Spleen (tissue), 11 donors: Measurements from ENCODE around the gene LRRC75A. TPM values are rescaled to one million over a fixed set of nuclear protein-coding genes. Genes with fewer than 3 reads are reported as not detected.

Source experiments
- DNase-seq: peaks from one replicate; pipeline ENCODE4 v3.0.0-alpha.2; 2020
- H3K27ac ChIP-seq, 8 donors: fragments of 200-600 bp; sonication (generic) in 7 of 8; 1 replicate in 4 of 8; 2 replicates in 4 of 8; pipeline versions ENCODE4 v1.5.0 to v1.8.0; 2016 to 2021; ENCODE audit warnings: inconsistent platforms in 4 of 8, mild to moderate bottlenecking in 4 of 8, moderate library complexity in 1 of 8
- H3K27me3 ChIP-seq, 7 donors: fragments of 200-600 bp; sonication (generic) in 6 of 7; replicated peaks in 1 of 7; 1 replicate in 4 of 7; 2 replicates in 3 of 7; pipeline versions ENCODE4 v1.5.0 to v1.8.0; 2016 to 2021; ENCODE audit warnings: inconsistent platforms in 3 of 7, mild to moderate bottlenecking in 1 of 7
- H3K36me3 ChIP-seq, 6 donors: fragments of 200-600 bp; sonication (generic) in 5 of 6; 1 replicate in 4 of 6; 2 replicates in 2 of 6; pipeline versions ENCODE4 v1.5.0 to v1.8.0; 2016 to 2021; ENCODE audit warnings: inconsistent platforms in 2 of 6
- H3K4me1 ChIP-seq, 6 donors: fragments of 200-600 bp; sonication (generic) in 5 of 6; 1 replicate in 3 of 6; 2 replicates in 3 of 6; pipeline versions ENCODE4 v1.5.0 to v1.8.0; 2016 to 2021; ENCODE audit warnings: inconsistent platforms in 3 of 6
- H3K4me3 ChIP-seq, 8 donors: fragments of 200-600 bp; sonication (generic) in 7 of 8; 1 replicate in 4 of 8; 2 replicates in 4 of 8; pipeline versions ENCODE4 v1.5.0 to v1.8.0; 2016 to 2021; ENCODE audit warnings: inconsistent platforms in 4 of 8, mild to moderate bottlenecking in 4 of 8, moderate library complexity in 2 of 8
- H3K9me3 ChIP-seq, 8 donors: fragments of 200-600 bp; sonication (generic) in 7 of 8; 1 replicate in 4 of 8; 2 replicates in 4 of 8; pipeline versions ENCODE4 v1.5.0 to v1.8.0; 2016 to 2021; ENCODE audit warnings: inconsistent platforms in 4 of 8
- CTCF ChIP-seq, 11 experiments: fragments of 200-600 bp in 7 of 11; fragments of 450-650 bp in 4 of 11; sonication (generic) in 4 of 11; IDR thresholded peaks in 8 of 11; conservative IDR thresholded peaks in 3 of 11; 1 replicate in 7 of 11; 2 replicates in 4 of 11; pipeline versions ENCODE4 v1.4.0 to v1.8.0; 2016 to 2021; ENCODE audit warnings: antibody characterized with exemption in 11 of 11, inconsistent platforms in 4 of 11, mild to moderate bottlenecking in 1 of 11
- POLR2A ChIP-seq, 3 donors: fragments of 450-650 bp; IDR thresholded peaks; one replicate each; pipeline ENCODE4 v1.5.1; 2017; ENCODE audit warnings: antibody characterized with exemption in 3 of 3, mild to moderate bottlenecking in 1 of 3
- POLR2AphosphoS5 ChIP-seq, 3 donors: sonication (generic); formaldehyde crosslinking; IDR thresholded peaks; one replicate each; pipeline ENCODE4 v1.5.1; 2017; ENCODE audit warnings: antibody characterized with exemption in 3 of 3
- WGBS, 5 donors: extraction: QIAGEN DNeasy Blood & Tissue Kit in 3 of 5; methylation state at CpG; one replicate each; pipeline versions ENCODE4 v1.1.5 to v1.1.7; 2013 to 2018; 5-methylcytosine and 5-hydroxymethylcytosine counted together
- intact Hi-C: fragments of 100-400 bp; cut with DNase I; formaldehyde crosslinking; loops from one replicate; pipeline ENCODE4 v1.15.0; 2023; ENCODE audit warnings: low total_unique reads
- polyA plus RNA-seq, 3 donors: library from polyadenylated mRNA; stranded (reverse); fragments of 200-250 nt; gene quantifications; one replicate each; pipeline ENCODE4 v1.2.1, GENCODE V29; 2013
- total RNA-seq, 7 donors: library from RNA; depleted of rRNA in 3 of 7; stranded (reverse); fragments of >200 nt in 3 of 7; fragmentation: NEBNext Ultra II Directional in 4 of 7; extraction: Animal tissue kit (Norgen Biotek cat#: 25700) in 4 of 7; gene quantifications; one replicate each; pipeline versions ENCODE4 v1.1.0 to v1.2.1, GENCODE V29; 2016 to 2021
- donor health status: healthy with polysubstance abuse.
- donor health status: DM: no; HTN: no; CAD: no; lungs with moderate emphysema.
- donor health status: DM: no; HTN: no; CAD: no.
- donor health status: Bipolar disorder and iron deficiency.
- donor health status: healthy.
- donor health status: DM: no; HTN: no; CAD: no.
- donor health status: DM: yes; HTN: yes; CAD: no.

LRRC75A gene
- total and polyA plus RNA-seq, 10 donors: 4.2 to 26.4 (median 19.3) TPM

DNA sequence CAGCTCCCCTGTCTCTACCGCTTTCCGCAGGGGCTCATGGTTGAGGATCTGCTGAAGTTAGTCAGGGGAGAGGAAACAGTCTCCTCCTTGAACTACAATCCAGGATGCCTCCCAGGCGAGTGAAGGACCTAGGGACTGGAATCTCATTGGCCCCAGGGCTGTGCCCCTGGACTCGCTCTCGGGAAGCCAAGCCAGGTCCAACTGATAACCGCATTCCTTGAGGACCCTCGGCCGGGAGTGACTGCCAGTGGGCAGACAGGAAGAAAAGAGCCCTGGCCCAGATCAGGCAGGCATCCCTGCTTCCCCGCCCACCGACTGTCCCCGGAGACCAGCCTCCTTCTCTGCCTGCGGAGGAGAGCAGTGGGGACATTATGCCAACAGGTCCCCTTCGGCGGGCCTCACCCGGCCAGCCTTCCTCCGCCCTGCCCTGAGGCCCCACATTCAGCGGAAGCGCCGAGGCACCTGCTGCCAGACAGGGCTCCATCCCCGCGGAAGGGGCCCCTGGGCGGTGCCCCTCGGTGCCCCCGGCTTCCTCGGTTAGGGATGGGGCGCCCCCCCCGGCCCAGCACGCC lies 776 bp downstream of the LRRC75A start:
- peak overlapping the region in 7 of 8 donors; percentile 22 to 73 (median 62) for H3K27ac ChIP-seq
- DNase-seq: peak; percentile 83

DNA sequence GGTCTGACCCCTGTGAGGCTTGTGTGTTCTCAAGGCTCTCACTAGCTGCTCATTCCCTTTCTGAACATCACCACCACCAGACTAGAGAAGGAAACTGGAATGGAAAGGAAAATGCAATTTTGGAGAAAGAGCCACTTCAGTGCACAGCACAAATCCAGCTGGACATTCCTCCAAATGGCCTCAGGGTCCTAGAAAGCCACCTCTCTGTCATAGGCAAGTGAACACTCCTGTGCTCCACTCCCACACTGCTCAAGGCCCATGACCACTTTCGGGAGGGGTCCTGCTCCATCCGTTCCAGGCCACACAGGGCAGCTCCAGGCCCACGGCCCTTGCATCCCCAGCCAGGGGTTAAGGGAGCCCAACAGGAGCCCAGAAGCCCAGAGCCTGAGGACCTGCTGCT lies 2.6 kb downstream of the LRRC75A start:
- TF ChIP-seq POLR2AphosphoS5 (IDR thresholded peaks at IDR 0.05) (no peak), POLR2A (IDR thresholded peaks at IDR 0.05) (no peak), CTCF (IDR thresholded peaks at IDR 0.05 in 8 of 11, conservative IDR thresholded peaks at IDR 0.05 in 3 of 11) (no peak)
- H3K27me3 ChIP-seq: peaks cover 0 to 20% (median 0%) of the 10 kb centered on the region in 7 donors
- no peaks in the 10 kb centered on the region for H3K9me3 ChIP-seq
- intact Hi-C loops: no loop called here
- DNase-seq: no peak
- 57 to 77% (median 63%) methylated on average over 3 of the region's 3 CpGs; no CpG with 5 or more reads in 1 of the 5 donors for WGBS, 5 donors
- no peaks in the 10 kb centered on the region for H3K36me3 ChIP-seq
- H3K4me3 ChIP-seq: peak overlapping the region in 1 of 8 donors; percentile 90
- peak overlapping the region in 4 of 8 donors; percentile 77 to 82 (median 78) for H3K27ac ChIP-seq
- H3K4me1 ChIP-seq: peaks cover 28 to 83% (median 65%) of the 10 kb centered on the region in 6 donors

More for the DNA sequence above, 776 bp downstream of the LRRC75A start:
- intact Hi-C loops: no loop called here
- no peak for TF ChIP-seq CTCF (IDR thresholded peaks at IDR 0.05 in 8 of 11, conservative IDR thresholded peaks at IDR 0.05 in 3 of 11)
- TF ChIP-seq POLR2AphosphoS5 (IDR thresholded peaks at IDR 0.05): peak in 1 of 3 donors; percentile 27
- peaks cover 0 to 20% (median 0%) of the 10 kb centered on the region in 7 donors for H3K27me3 ChIP-seq
- H3K4me3 ChIP-seq: peak overlapping the region; percentile 55 to 90 (median 72)
- H3K4me1 ChIP-seq: peaks cover 23 to 65% (median 52%) of the 10 kb centered on the region in 6 donors
- no peaks in the 10 kb centered on the region for H3K36me3 ChIP-seq
- 6 to 11% (median 10%) methylated on average over 10 to 28 of the region's 28 CpGs for WGBS, 5 donors
- H3K9me3 ChIP-seq: no peaks in the 10 kb centered on the region

GRCh38 chr17:16488968-16489337 lies 3.0 kb downstream of the LRRC75A start:
- no peak for DNase-seq
- Histone ChIP-seq H3K4me1 (peaks cover 28 to 87% (median 67%) of the 10 kb centered on the region in 6 donors), H3K36me3 (no peaks in the 10 kb centered on the region), H3K27ac (peak overlapping the region in 6 of 8 donors; percentile 38 to 82 (median 78)), H3K4me3 (no peak overlapping the region), H3K27me3 (peaks cover 0 to 20% (median 0%) of the 10 kb centered on the region in 7 donors), H3K9me3 (no peaks in the 10 kb centered on the region)
- 46 to 77% (median 75%) methylated on average over 4 of the region's 4 CpGs for WGBS, 5 donors
- TF ChIP-seq POLR2A (IDR thresholded peaks at IDR 0.05) (no peak), POLR2AphosphoS5 (IDR thresholded peaks at IDR 0.05) (no peak), CTCF (IDR thresholded peaks at IDR 0.05 in 8 of 11, conservative IDR thresholded peaks at IDR 0.05 in 3 of 11) (no peak)
- intact Hi-C loops: no loop called here

GRCh38 chr17:16488186-16488967 lies 3.6 kb downstream of the LRRC75A start:
- Histone ChIP-seq H3K27me3 (peaks cover 0 to 20% (median 0%) of the 10 kb centered on the region in 7 donors), H3K4me1 (peaks cover 28 to 93% (median 69%) of the 10 kb centered on the region in 6 donors), H3K4me3 (no peak overlapping the region), H3K27ac (peak overlapping the region; percentile 9 to 82 (median 77)), H3K36me3 (peaks cover 0 to 2% (median 0%) of the 10 kb centered on the region in 6 donors), H3K9me3 (no peaks in the 10 kb centered on the region)
- 50 to 81% (median 76%) methylated on average over 8 of the region's 8 CpGs for WGBS, 5 donors
- no peak for DNase-seq
- intact Hi-C loops: no loop called here
- TF ChIP-seq POLR2A (IDR thresholded peaks at IDR 0.05) (no peak), POLR2AphosphoS5 (IDR thresholded peaks at IDR 0.05) (peak in 2 of 3 donors; percentile 6 to 32)
